Progenitor cell of endocrine pancreas (in vitro differentiated cells): ENCODE data around the gene DMBX1. TPM values are rescaled to one million over a fixed set of nuclear protein-coding genes. Genes with fewer than 3 reads are reported as not detected.

Experiments used
- DNase-seq: peaks from one replicate; pipeline ENCODE4 v3.0.0; 2021; ENCODE audit warnings: low spot score; ENCODE audit not compliant: unreplicated experiment
- H3K27ac Mint-ChIP-seq: 2 replicates; pipeline ENCODE4 v1.8.0; 2021; ENCODE audit warnings: mild to moderate bottlenecking, moderate library complexity, mixed read lengths
- H3K27me3 Mint-ChIP-seq: 2 replicates; pipeline ENCODE4 v1.8.0; 2021; ENCODE audit warnings: mixed read lengths
- H3K36me3 Mint-ChIP-seq: 2 replicates; pipeline ENCODE4 v1.8.0; 2022; ENCODE audit warnings: mixed read lengths; ENCODE audit not compliant: insufficient read depth
- H3K4me1 Mint-ChIP-seq: 2 replicates; pipeline ENCODE4 v1.8.0; 2021; ENCODE audit warnings: low read depth, mixed read lengths
- H3K4me3 Mint-ChIP-seq: 2 replicates; pipeline ENCODE4 v1.8.0; 2021; ENCODE audit warnings: low read depth, mild to moderate bottlenecking, moderate library complexity, mixed read lengths
- H3K9me3 Mint-ChIP-seq: 2 replicates; pipeline ENCODE4 v1.8.0; 2021; ENCODE audit warnings: low read depth, mixed read lengths
- CTCF ChIP-seq: fragments of 200-600 bp; sonication (generic); IDR thresholded peaks from one replicate; pipeline ENCODE4 v1.5.0; 2021; ENCODE audit warnings: antibody characterized with exemption, mild to moderate bottlenecking; ENCODE audit not compliant: unreplicated experiment
- total RNA-seq: library from RNA; stranded (reverse); gene quantifications from 2 replicates; pipeline ENCODE4 v1.2.1, GENCODE V29; 2021

Gene DMBX1
- total RNA-seq, 1 donor from 2014 or later: not detected

- H3K27ac Mint-ChIP-seq: no peak overlapping the region
- TF ChIP-seq CTCF: peak; percentile 82
- H3K4me1 Mint-ChIP-seq: peaks cover 3% of the 10 kb centered on the region
- H3K27me3 Mint-ChIP-seq: peaks cover 73% of the 10 kb centered on the region
- DNase-seq: peak; percentile 71
- H3K4me3 Mint-ChIP-seq: no peak overlapping the region
- H3K9me3 Mint-ChIP-seq: peaks cover 7% of the 10 kb centered on the region
- H3K36me3 Mint-ChIP-seq: no peaks in the 10 kb centered on the region
Measured at GRCh38 chr1:46532498-46533178, 43.0 kb downstream of the DMBX1 start.

DNA sequence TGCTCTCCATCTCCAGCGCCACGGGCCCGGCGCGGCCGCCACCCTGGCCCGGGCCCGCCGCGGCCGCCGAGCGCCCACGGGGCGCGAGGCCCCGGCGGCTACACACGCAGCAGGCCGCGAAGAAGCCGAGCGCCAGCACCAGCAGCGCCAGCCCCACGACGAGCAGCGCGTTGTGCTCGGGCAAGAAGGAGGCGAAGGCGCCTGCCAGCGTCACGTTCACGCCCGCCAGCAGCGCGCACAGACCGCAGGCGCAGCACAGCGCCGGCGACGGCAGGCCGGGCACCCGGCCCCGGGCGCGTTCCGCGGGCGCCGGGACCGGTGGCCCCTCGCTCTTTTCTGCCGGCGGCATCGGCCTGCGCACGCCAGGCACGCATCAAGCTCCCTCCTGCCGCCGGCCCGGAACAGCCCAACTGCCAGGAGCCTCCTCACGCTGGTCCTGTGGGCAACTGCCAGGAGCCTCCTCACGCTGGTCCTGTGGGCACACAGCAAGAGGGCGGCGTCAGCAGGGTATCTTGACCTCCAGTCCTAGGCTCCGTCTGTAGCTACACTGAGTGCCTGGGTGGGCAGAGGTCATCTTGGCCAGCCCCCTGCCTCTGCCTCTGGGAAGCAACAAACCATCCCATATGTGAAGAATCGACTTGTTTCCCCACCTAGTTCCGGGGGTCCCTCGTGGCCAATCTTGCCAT lies 43.7 kb downstream of the DMBX1 start:
- Mint-ChIP-seq H3K27ac (no peak overlapping the region), H3K9me3 (peaks cover 7% of the 10 kb centered on the region)
- TF ChIP-seq CTCF: no peak

GRCh38 chr1:46535063-46535462 lies 45.4 kb downstream of the DMBX1 start:
- peaks cover 7% of the 10 kb centered on the region for H3K9me3 Mint-ChIP-seq
- peaks cover 2% of the 10 kb centered on the region for H3K4me1 Mint-ChIP-seq
- H3K4me3 Mint-ChIP-seq: no peak overlapping the region
- no peak for DNase-seq
- H3K36me3 Mint-ChIP-seq: no peaks in the 10 kb centered on the region
- peak; percentile 57 for TF ChIP-seq CTCF
- peaks cover 62% of the 10 kb centered on the region for H3K27me3 Mint-ChIP-seq
- H3K27ac Mint-ChIP-seq: no peak overlapping the region

More for the DNA sequence above, 43.7 kb downstream of the DMBX1 start:
- Mint-ChIP-seq H3K27me3 (peaks cover 69% of the 10 kb centered on the region), H3K36me3 (no peaks in the 10 kb centered on the region), H3K4me3 (no peak overlapping the region), H3K4me1 (peaks cover 2% of the 10 kb centered on the region)
- DNase-seq: no peak

- Mint-ChIP-seq H3K9me3 (peaks cover 7% of the 10 kb centered on the region), H3K27me3 (peaks cover 64% of the 10 kb centered on the region), H3K4me3 (no peak overlapping the region), H3K27ac (no peak overlapping the region), H3K4me1 (no peaks in the 10 kb centered on the region), H3K36me3 (no peaks in the 10 kb centered on the region)
- TF ChIP-seq CTCF: no peak
- DNase-seq: no peak
Measured at GRCh38 chr1:46536527-46536926, 46.9 kb downstream of the DMBX1 start.

DNA sequence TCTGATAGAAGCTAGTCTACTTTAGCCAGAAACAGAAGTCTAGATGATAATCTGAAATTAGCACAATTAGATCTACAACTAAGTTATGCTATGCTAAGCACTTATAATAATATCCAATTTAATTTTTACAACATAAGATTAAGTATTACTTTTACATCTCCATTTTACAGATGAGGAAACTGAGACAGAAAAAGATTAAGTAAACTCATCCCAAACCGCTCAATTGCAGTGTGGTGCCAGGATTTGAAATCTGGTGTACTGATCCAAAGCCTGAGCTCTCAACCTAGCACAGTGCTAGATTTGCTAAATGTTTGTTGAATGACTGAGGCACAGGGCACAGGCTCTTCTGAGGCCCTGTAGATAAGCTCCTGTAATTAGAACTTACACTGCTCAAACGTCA lies 48.0 kb downstream of the DMBX1 start:
- no peak overlapping the region for H3K4me3 Mint-ChIP-seq
- no peak for TF ChIP-seq CTCF
- H3K36me3 Mint-ChIP-seq: no peaks in the 10 kb centered on the region
- peaks cover 7% of the 10 kb centered on the region for H3K9me3 Mint-ChIP-seq
- peaks cover 67% of the 10 kb centered on the region for H3K27me3 Mint-ChIP-seq
- no peak overlapping the region for H3K27ac Mint-ChIP-seq
- no peak for DNase-seq
- H3K4me1 Mint-ChIP-seq: no peaks in the 10 kb centered on the region
